SK-N-SH treated with all-trans-retinoic acid at 6 μM for 48 hours (cell line): ENCODE results near the gene ANO10.

Source experiments
- ATAC-seq: fragments of 200-7000 bp; cut with Tn5 transposase; 3 replicates; pipeline ENCODE4 v1.9.1; 2020; ENCODE audit warnings: mild to moderate bottlenecking, moderate library complexity
- ARNTL ChIP-seq: fragments of 450-650 bp; formaldehyde crosslinking; IDR thresholded peaks from 2 replicates; pipeline ENCODE4 v1.5.0; 2020; ENCODE audit warnings: low read depth, mild to moderate bottlenecking, moderate library complexity, borderline replicate concordance
- BACH2 ChIP-seq: fragments of 250-450 bp; sonication (Bioruptor Pico); IDR thresholded peaks from 2 replicates; pipeline ENCODE4 v1.9.0; 2021; ENCODE audit warnings: mild to moderate bottlenecking, borderline replicate concordance
- CREB5 ChIP-seq: fragments of 250-450 bp; sonication (Bioruptor Pico); IDR thresholded peaks from 2 replicates; pipeline ENCODE4 v1.5.1; 2020; ENCODE audit warnings: low read depth, mild to moderate bottlenecking, moderate library complexity
- CSDC2 ChIP-seq: fragments of 250-450 bp; sonication (Bioruptor Pico); IDR thresholded peaks from 2 replicates; pipeline ENCODE4 v1.5.0; 2020; ENCODE audit warnings: mild to moderate bottlenecking, moderate library complexity
- CSRNP3 ChIP-seq: fragments of 250-450 bp; sonication (Bioruptor Pico); IDR thresholded peaks from 2 replicates; pipeline ENCODE4 v1.5.1; 2021; ENCODE audit warnings: mild to moderate bottlenecking, moderate library complexity
- ESRRG ChIP-seq: fragments of 250-450 bp; sonication (Bioruptor Pico); IDR thresholded peaks from 2 replicates; pipeline ENCODE4 v1.6.1; 2021; ENCODE audit warnings: mild to moderate bottlenecking
- GLIS3 ChIP-seq: fragments of 250-450 bp; sonication (Bioruptor Pico); IDR thresholded peaks from 2 replicates; pipeline ENCODE4 v1.5.0; 2020; ENCODE audit warnings: mild to moderate bottlenecking, moderate library complexity
- OSR1 ChIP-seq: fragments of 250-450 bp; sonication (Bioruptor Pico); IDR thresholded peaks from 2 replicates; pipeline ENCODE4 v1.8.0; 2022; ENCODE audit warnings: moderate library complexity, mild to moderate bottlenecking, inconsistent platforms
- POU6F1 ChIP-seq: fragments of 250-450 bp; sonication (Bioruptor Pico); IDR thresholded peaks from 2 replicates; pipeline ENCODE4 v1.8.0; 2021; ENCODE audit warnings: low read depth, mild to moderate bottlenecking, moderate library complexity, borderline replicate concordance
- PPARA ChIP-seq: fragments of 250-450 bp; sonication (Bioruptor Pico); IDR thresholded peaks from 2 replicates; pipeline ENCODE4 v1.5.0; 2020; ENCODE audit warnings: mild to moderate bottlenecking, borderline replicate concordance
- TCF4 ChIP-seq: fragments of 250-450 bp; sonication (Bioruptor Pico); IDR thresholded peaks from 2 replicates; pipeline ENCODE4 v1.8.0; 2021; ENCODE audit warnings: mild to moderate bottlenecking, moderate library complexity, borderline replicate concordance
- TOX ChIP-seq: fragments of 250-450 bp; sonication (Bioruptor Pico); IDR thresholded peaks from 2 replicates; pipeline ENCODE4 v1.8.0; 2021; ENCODE audit warnings: mild to moderate bottlenecking, moderate library complexity, borderline replicate concordance
- TSHZ2 ChIP-seq: fragments of 250-450 bp; sonication (Bioruptor Pico); IDR thresholded peaks from 2 replicates; pipeline ENCODE4 v1.5.0; 2020; ENCODE audit warnings: mild to moderate bottlenecking, moderate library complexity
- ZC3H10 ChIP-seq: fragments of 250-450 bp; sonication (Bioruptor Pico); IDR thresholded peaks from 2 replicates; pipeline ENCODE4 v1.5.1; 2021; ENCODE audit warnings: mild to moderate bottlenecking, moderate library complexity
- ZNF565 ChIP-seq: fragments of 450-650 bp; formaldehyde crosslinking; conservative IDR thresholded peaks from 2 replicates; pipeline ENCODE4 v1.5.0; 2020; ENCODE audit warnings: low read depth, mild to moderate bottlenecking, moderate library complexity
- ZNF70 ChIP-seq: fragments of 450-650 bp; formaldehyde crosslinking; IDR thresholded peaks from 2 replicates; pipeline ENCODE4 v1.5.0; 2020; ENCODE audit warnings: mild to moderate bottlenecking, moderate library complexity
- ZNF8 ChIP-seq: fragments of 450-650 bp; formaldehyde crosslinking; IDR thresholded peaks from 2 replicates; pipeline ENCODE4 v1.5.0; 2020; ENCODE audit warnings: mild to moderate bottlenecking, moderate library complexity

ANO10 gene

GRCh38 chr3:43323541-43323940, 298.3 kb downstream of the ANO10 start:
- no peak for ATAC-seq
- TF ChIP-seq CSDC2 (CRISPR knock-in tag) = no peak
- TF ChIP-seq CREB5 (CRISPR knock-in tag) = no peak

- no peak for TF ChIP-seq ARNTL (CRISPR knock-in tag)
- ATAC-seq = no peak
Observed at GRCh38 chr3:43320288-43320687, 301.5 kb downstream of the ANO10 start.

GRCh38 chr3:43319794-43320193, 302.0 kb downstream of the ANO10 start:
- TF ChIP-seq CREB5 (CRISPR knock-in tag) (no peak), ZNF565 (CRISPR knock-in tag) (no peak)
- ATAC-seq = no peak

GRCh38 chr3:43319376-43319775, 302.4 kb downstream of the ANO10 start:
- TF ChIP-seq CSDC2 (CRISPR knock-in tag) (no peak), ZC3H10 (no peak), CREB5 (CRISPR knock-in tag) (no peak), CSRNP3 (CRISPR knock-in tag) (no peak), TCF4 (no peak), GLIS3 (CRISPR knock-in tag) (no peak), ZNF8 (CRISPR knock-in tag) (no peak), TSHZ2 (no peak), PPARA (no peak), ESRRG (CRISPR knock-in tag) (no peak)
- ATAC-seq = no peak

- no peak for ATAC-seq
- TF ChIP-seq POU6F1 (CRISPR knock-in tag) (no peak), ZNF70 (CRISPR knock-in tag) (no peak), ZC3H10 (no peak), CREB5 (CRISPR knock-in tag) (no peak), TOX (CRISPR knock-in tag) (no peak), TSHZ2 (no peak), BACH2 (CRISPR knock-in tag) (no peak), OSR1 (CRISPR knock-in tag) (no peak)
Observed at GRCh38 chr3:43317461-43318316, 304.1 kb downstream of the ANO10 start.
